NB4 (cell line): ENCODE measurements around the gene MTHFD1L.

Experiments used
- POLR2A ChIP-seq: IDR thresholded peaks from 2 replicates; pipeline ENCODE4 v1.6.1; 2011; ENCODE audit warnings: mild to moderate bottlenecking; ENCODE audit not compliant: insufficient read length; ENCODE audit errors: extremely low read depth
- TF ChIP-seq, protein P1 (sequence below): IDR thresholded peaks from one replicate; pipeline ENCODE4 v1.5.1; 2012; ENCODE audit warnings: low read depth, low read length
- TF ChIP-seq, protein P2 (sequence below): IDR thresholded peaks from 2 replicates; pipeline ENCODE4 v1.6.1; 2011; ENCODE audit warnings: low read depth, low read length

DNA sequence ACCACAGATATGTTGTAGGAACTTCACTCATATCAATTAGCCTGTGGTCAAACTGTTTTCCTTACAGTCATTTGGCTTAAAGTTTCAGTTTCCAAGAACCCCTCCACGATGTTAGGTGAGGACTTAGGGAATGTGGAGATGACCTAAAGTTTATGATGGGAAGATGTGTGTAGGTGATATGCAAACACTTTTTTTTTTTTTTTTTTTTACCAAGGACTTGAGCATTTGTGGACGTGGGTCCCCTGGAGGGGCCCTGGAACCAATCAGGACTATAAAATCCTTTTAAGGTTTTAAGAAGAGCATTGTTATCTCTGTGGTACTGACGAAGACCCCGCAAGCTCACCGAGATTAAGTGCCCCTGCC lies 478 bp upstream of the MTHFD1L start:
- TF ChIP-seq, protein P1, sequence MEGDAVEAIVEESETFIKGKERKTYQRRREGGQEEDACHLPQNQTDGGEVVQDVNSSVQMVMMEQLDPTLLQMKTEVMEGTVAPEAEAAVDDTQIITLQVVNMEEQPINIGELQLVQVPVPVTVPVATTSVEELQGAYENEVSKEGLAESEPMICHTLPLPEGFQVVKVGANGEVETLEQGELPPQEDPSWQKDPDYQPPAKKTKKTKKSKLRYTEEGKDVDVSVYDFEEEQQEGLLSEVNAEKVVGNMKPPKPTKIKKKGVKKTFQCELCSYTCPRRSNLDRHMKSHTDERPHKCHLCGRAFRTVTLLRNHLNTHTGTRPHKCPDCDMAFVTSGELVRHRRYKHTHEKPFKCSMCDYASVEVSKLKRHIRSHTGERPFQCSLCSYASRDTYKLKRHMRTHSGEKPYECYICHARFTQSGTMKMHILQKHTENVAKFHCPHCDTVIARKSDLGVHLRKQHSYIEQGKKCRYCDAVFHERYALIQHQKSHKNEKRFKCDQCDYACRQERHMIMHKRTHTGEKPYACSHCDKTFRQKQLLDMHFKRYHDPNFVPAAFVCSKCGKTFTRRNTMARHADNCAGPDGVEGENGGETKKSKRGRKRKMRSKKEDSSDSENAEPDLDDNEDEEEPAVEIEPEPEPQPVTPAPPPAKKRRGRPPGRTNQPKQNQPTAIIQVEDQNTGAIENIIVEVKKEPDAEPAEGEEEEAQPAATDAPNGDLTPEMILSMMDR: no peak
- TF ChIP-seq, protein P2, sequence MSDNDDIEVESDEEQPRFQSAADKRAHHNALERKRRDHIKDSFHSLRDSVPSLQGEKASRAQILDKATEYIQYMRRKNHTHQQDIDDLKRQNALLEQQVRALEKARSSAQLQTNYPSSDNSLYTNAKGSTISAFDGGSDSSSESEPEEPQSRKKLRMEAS: no peak
- no peak for TF ChIP-seq POLR2A
